ENCODE measurements around the gene FAM24A.

Gene FAM24A

GRCh38 chr10:122931088-122931906 lies 20.9 kb downstream of the FAM24A start:
- DNase-seq, result no peak

GRCh38 chr10:122939133-122939855 lies 28.9 kb downstream of the FAM24A start:
- no peak for DNase-seq

- DNase-seq, result no peak
Measured at GRCh38 chr10:122939856-122940543, 29.6 kb downstream of the FAM24A start.

- DNase-seq, result no peak
Measured at GRCh38 chr10:122949296-122949695, 38.9 kb downstream of the FAM24A start.

- peak; percentile 87 for DNase-seq
Measured at GRCh38 chr10:122953902-122954730, 43.7 kb downstream of the FAM24A start, which contains the start of gene C10orf88. Gene C10orf88 (minus strand): TSS chr10:122954227. CDS start chr10:122954178, 49 bp downstream.

- DNase-seq, result no peak
Measured at GRCh38 chr10:122954731-122955050, 44.3 kb downstream of the FAM24A start.

GRCh38 chr10:122955892-122956291 lies 45.5 kb downstream of the FAM24A start:
- no peak for DNase-seq

GRCh38 chr10:122957474-122957873 lies 47.1 kb downstream of the FAM24A start:
- DNase-seq, result no peak

GRCh38 chr10:122962405-122962804 lies 52.0 kb downstream of the FAM24A start:
- DNase-seq, result no peak
